Activated naive CD4-positive, alpha-beta T cell treated with anti-CD3 and anti-CD28 coated beads for 36 hours (primary cell): ENCODE data around the gene ATP2B3. TPM values are rescaled to one million over a fixed set of nuclear protein-coding genes. Genes with fewer than 3 reads are reported as not detected.

ENCODE experiments used
- CTCF ChIA-PET: fragments of 350-600 bp; sonication (Branson Sonifier 250); formaldehyde crosslinking; loops from one replicate; lab custom pipeline; 2021; ENCODE audit warnings: antibody characterized with exemption; lab: Charles Lee
- DNase-seq: peaks from one replicate; pipeline ENCODE4 v3.0.0-alpha.2; 2020
- H3K27ac Mint-ChIP-seq: one replicate; pipeline ENCODE4 v1.8.0; 2021; ENCODE audit warnings: mild to moderate bottlenecking, mixed read lengths
- H3K27me3 Mint-ChIP-seq: one replicate; pipeline ENCODE4 v1.8.0; 2021; ENCODE audit warnings: low read depth, mixed read lengths
- H3K36me3 Mint-ChIP-seq: one replicate; pipeline ENCODE4 v1.8.0; 2021; ENCODE audit warnings: low read depth, mixed read lengths
- H3K4me1 Mint-ChIP-seq: one replicate; pipeline ENCODE4 v1.8.0; 2021; ENCODE audit warnings: low read depth, mixed read lengths
- H3K4me3 Mint-ChIP-seq: one replicate; pipeline ENCODE4 v1.8.0; 2021; ENCODE audit warnings: mild to moderate bottlenecking, moderate library complexity, mixed read lengths
- H3K9me3 Mint-ChIP-seq: one replicate; pipeline ENCODE4 v1.8.0; 2021; ENCODE audit warnings: mixed read lengths
- intact Hi-C: fragments of 100-400 bp; cut with micrococcal nuclease; formaldehyde crosslinking; loops from one replicate; pipeline ENCODE4 v1.15.1; 2023
- total RNA-seq, 2 experiments: library from RNA; stranded (reverse); gene quantifications; one replicate each; pipeline ENCODE4 v1.2.3, GENCODE V29; 2021

Gene ATP2B3
- total RNA-seq, 2 experiments from 2014 or later, result not detected

DNA sequence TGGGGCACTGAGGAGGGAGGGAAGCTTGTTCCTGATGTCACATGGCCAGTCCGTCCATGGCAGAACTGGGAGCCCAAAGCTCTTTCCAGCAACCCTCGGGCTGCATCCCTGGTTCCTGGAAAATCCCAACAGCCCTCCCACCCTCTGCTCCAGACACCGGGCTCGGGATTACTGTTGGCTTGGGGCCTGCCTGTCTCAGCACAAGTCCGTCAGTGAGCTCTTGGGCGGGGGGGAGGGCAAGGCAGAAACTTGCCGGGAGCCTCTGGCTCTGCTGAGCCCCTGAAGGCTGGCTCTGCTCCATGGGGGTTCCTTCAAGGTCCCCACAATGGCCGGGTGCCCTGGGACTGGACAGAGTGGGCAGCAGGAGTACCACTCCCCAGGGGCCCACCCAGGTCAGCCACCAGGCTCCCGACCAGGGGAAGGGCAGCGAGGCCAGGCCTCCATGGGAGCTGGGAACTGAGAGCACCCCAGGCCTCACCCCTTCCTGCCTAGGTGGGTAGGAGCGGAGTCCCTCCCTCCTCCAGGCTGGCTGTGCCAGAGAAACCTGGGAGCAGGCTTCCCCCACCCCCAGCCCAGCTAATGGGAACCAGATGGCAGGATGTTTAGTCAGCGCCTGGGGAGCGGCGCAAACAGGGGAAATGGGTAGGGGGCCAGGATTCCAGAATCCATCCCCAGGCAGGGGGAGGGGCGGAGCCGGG is 40.6 kb upstream of the ATP2B3 start:
- Mint-ChIP-seq H3K27me3 (no peaks in the 10 kb centered on the region), H3K4me3 (no peak overlapping the region), H3K36me3 (no peaks in the 10 kb centered on the region), H3K9me3 (no peaks in the 10 kb centered on the region), H3K4me1 (peaks cover 3% of the 10 kb centered on the region), H3K27ac (no peak overlapping the region)
- CTCF ChIA-PET, result no interaction called here
- intact Hi-C loops, result no loop called here
- DNase-seq, result no peak

- Mint-ChIP-seq H3K4me3 (no peak overlapping the region), H3K4me1 (peaks cover 3% of the 10 kb centered on the region), H3K27ac (no peak overlapping the region), H3K27me3 (no peaks in the 10 kb centered on the region), H3K36me3 (no peaks in the 10 kb centered on the region), H3K9me3 (no peaks in the 10 kb centered on the region)
- intact Hi-C loops, result no loop called here
- CTCF ChIA-PET, result no interaction called here
- no peak for DNase-seq
Measured at GRCh38 chrX:153477364-153477857, 40.0 kb upstream of the ATP2B3 start.

GRCh38 chrX:153477901-153478300 is 39.5 kb upstream of the ATP2B3 start:
- Mint-ChIP-seq H3K9me3 (no peaks in the 10 kb centered on the region), H3K4me1 (peaks cover 3% of the 10 kb centered on the region), H3K4me3 (no peak overlapping the region), H3K36me3 (no peaks in the 10 kb centered on the region), H3K27ac (no peak overlapping the region), H3K27me3 (no peaks in the 10 kb centered on the region)
- intact Hi-C loops, result no loop called here
- CTCF ChIA-PET, result no interaction called here
- DNase-seq, result no peak

GRCh38 chrX:153478746-153479145 is 38.7 kb upstream of the ATP2B3 start:
- DNase-seq, result no peak
- Mint-ChIP-seq H3K9me3 (no peaks in the 10 kb centered on the region), H3K4me1 (peaks cover 3% of the 10 kb centered on the region), H3K4me3 (no peak overlapping the region), H3K27ac (no peak overlapping the region), H3K36me3 (no peaks in the 10 kb centered on the region), H3K27me3 (no peaks in the 10 kb centered on the region)
- intact Hi-C loops, result no loop called here
- CTCF ChIA-PET, result no interaction called here

DNA sequence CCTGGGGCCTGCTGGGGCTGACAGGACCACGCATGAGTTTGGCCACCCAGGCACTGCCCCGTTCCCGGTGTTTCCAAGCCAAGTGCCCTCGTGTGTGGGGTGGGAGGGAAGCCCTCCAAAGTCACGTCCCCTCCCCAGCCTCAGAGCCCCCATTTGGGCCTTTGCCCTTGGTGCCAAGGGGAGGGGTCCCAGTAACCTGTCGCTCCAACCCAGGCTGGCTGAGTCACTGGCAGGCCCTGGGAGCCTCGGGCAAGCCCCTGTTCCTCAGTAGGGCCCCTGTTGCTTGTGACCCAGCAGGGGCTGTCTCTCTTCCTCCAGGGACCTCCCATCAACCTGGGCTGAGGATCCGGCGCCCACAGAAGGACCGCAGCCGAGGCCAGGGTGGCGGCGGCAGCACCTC is 36.4 kb upstream of the ATP2B3 start:
- DNase-seq, result no peak
- CTCF ChIA-PET, result no interaction called here
- Mint-ChIP-seq H3K9me3 (no peaks in the 10 kb centered on the region), H3K27ac (no peak overlapping the region), H3K27me3 (no peaks in the 10 kb centered on the region), H3K4me3 (no peak overlapping the region), H3K4me1 (no peaks in the 10 kb centered on the region), H3K36me3 (no peaks in the 10 kb centered on the region)
- intact Hi-C loops, result no loop called here

- DNase-seq, result no peak
- intact Hi-C loops, result no loop called here
- Mint-ChIP-seq H3K27ac (no peak overlapping the region), H3K9me3 (no peaks in the 10 kb centered on the region), H3K27me3 (no peaks in the 10 kb centered on the region), H3K36me3 (no peaks in the 10 kb centered on the region), H3K4me3 (no peak overlapping the region), H3K4me1 (no peaks in the 10 kb centered on the region)
- CTCF ChIA-PET, result no interaction called here
Measured at GRCh38 chrX:153482376-153483015, 34.9 kb upstream of the ATP2B3 start.

- CTCF ChIA-PET, result no interaction called here
- no peaks in the 10 kb centered on the region for H3K4me1 Mint-ChIP-seq
- no peak overlapping the region for H3K27ac Mint-ChIP-seq
- no peaks in the 10 kb centered on the region for H3K9me3 Mint-ChIP-seq
- H3K27me3 Mint-ChIP-seq, result no peaks in the 10 kb centered on the region
- H3K36me3 Mint-ChIP-seq, result no peaks in the 10 kb centered on the region
- DNase-seq, result no peak
- intact Hi-C loops, result no loop called here
- no peak overlapping the region for H3K4me3 Mint-ChIP-seq
Measured at GRCh38 chrX:153485396-153486080, 31.9 kb upstream of the ATP2B3 start.

DNA sequence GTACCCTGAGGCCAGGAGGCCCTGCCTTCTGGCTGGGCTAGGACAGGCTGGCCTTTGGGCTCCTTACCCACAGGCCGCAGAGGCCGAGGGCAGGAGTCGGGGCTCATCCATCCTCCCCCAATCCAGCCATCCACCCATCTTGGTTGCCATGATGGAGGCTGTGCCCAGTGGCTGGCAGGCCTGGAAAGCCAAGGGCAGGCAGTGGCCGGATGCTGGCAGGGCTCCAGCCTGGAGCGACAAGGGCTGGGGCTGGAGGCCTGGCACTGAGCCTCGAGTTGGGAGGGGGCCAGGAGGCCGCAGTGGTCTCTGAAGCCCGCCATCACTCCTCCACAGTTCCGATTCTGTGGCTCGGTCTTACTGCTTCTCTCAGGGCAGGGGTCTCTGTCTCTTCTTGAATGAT is 31.3 kb upstream of the ATP2B3 start:
- H3K4me3 Mint-ChIP-seq, result no peak overlapping the region
- H3K4me1 Mint-ChIP-seq, result no peaks in the 10 kb centered on the region
- intact Hi-C loops, result no loop called here
- CTCF ChIA-PET, result no interaction called here
- no peaks in the 10 kb centered on the region for H3K9me3 Mint-ChIP-seq
- no peak for DNase-seq
- H3K27me3 Mint-ChIP-seq, result no peaks in the 10 kb centered on the region
- H3K27ac Mint-ChIP-seq, result no peak overlapping the region
- no peaks in the 10 kb centered on the region for H3K36me3 Mint-ChIP-seq

- Mint-ChIP-seq H3K27ac (no peak overlapping the region), H3K9me3 (no peaks in the 10 kb centered on the region), H3K4me1 (no peaks in the 10 kb centered on the region), H3K4me3 (no peak overlapping the region), H3K36me3 (no peaks in the 10 kb centered on the region), H3K27me3 (no peaks in the 10 kb centered on the region)
- CTCF ChIA-PET, result interaction anchor here (1.7 kb wide), 1 partner anchor 20 kb away, joined by 4 read pairs; no protein-coding TSS in a partner anchor
- no peak for DNase-seq
- intact Hi-C loops, result no loop called here
Measured at GRCh38 chrX:153487590-153488071, 29.8 kb upstream of the ATP2B3 start.

DNA sequence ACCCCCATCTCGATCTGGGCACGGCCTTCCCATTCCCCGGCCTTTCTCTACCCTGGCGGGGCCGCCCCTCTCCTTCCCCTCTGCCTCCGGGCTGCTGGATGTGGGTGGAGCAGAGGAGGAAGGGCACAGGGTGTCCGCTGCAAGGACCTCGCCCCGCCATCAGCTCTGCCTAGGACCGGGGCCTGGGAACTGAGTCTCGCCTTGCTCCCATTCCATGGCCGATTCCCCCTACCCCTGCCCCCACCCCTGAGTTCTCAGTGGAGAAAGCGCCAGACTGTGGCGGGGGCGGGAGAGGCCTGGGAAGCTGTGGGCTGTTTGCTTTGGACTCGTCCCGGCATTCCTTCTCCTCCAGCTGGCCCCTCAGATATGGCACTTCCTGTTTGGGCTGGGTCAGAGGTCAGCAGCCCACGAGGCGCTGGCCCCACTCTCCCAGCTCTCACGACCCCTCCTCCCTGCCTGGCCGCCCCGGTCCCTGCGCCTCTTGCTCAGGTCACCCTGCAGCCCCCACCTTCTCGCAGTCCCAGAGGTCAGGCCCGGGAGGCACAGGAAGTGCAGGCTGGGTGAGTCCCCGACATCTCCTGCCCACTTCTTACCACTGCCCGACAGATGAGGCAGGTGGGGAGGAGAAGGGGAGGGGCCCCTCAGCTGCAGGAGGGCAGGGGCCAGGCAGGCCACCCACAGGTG is 29.1 kb upstream of the ATP2B3 start:
- Mint-ChIP-seq H3K27ac (no peak overlapping the region), H3K9me3 (no peaks in the 10 kb centered on the region), H3K4me3 (no peak overlapping the region), H3K36me3 (no peaks in the 10 kb centered on the region), H3K4me1 (no peaks in the 10 kb centered on the region), H3K27me3 (no peaks in the 10 kb centered on the region)
- intact Hi-C loops, result no loop called here
- CTCF ChIA-PET, result interaction anchor here (1.7 kb wide), 1 partner anchor 19 kb away, joined by 4 read pairs; no protein-coding TSS in a partner anchor
- no peak for DNase-seq

GRCh38 chrX:153490217-153490930 is 27.1 kb upstream of the ATP2B3 start:
- CTCF ChIA-PET, result interaction anchor here (1.1 kb wide), 1 partner anchor 20 kb away, joined by 3 read pairs; the partner anchor contains the start of gene HAUS7
- Mint-ChIP-seq H3K27me3 (no peaks in the 10 kb centered on the region), H3K4me1 (peaks cover 2% of the 10 kb centered on the region), H3K27ac (no peak overlapping the region), H3K36me3 (no peaks in the 10 kb centered on the region), H3K9me3 (no peaks in the 10 kb centered on the region), H3K4me3 (no peak overlapping the region)
- DNase-seq, result no peak
- intact Hi-C loops, result no loop called here
